ENCODE measurements around the gene LMAN2. TPM values are rescaled to one million over a fixed set of nuclear protein-coding genes. Genes with fewer than 3 reads are reported as not detected.
A peak's percentile ranks its signal among the peaks of the same experiment; 100 is the strongest.

Gene LMAN2
- polyA plus RNA-seq, 2 of the 4 experiments (the other 2 are of a cell fraction), result 123 to 210 TPM

- TF ChIP-seq EHMT2 (IDR thresholded peaks at IDR 0.05; ENCODE audit: low read depth) (no peak), CHD2 (IDR thresholded peaks at IDR 0.05; ENCODE audit: low read length, partially characterized antibody) (no peak), POLR2A (IDR thresholded peaks at IDR 0.05; ENCODE audit: low read length) (peak; percentile 60), RFX5 (IDR thresholded peaks at IDR 0.05) (no peak), CEBPB (IDR thresholded peaks at IDR 0.05) (no peak), ZNF302 (CRISPR knock-in tag; IDR thresholded peaks at IDR 0.05) (no peak), TP53 (CRISPR knock-in tag; IDR thresholded peaks at IDR 0.05) (no peak), RARB (CRISPR knock-in tag; IDR thresholded peaks at IDR 0.05) (no peak), KDM5A (IDR thresholded peaks at IDR 0.05) (peak; percentile 76; the same call in 1 of the 2 replicates), NR3C1 (IDR thresholded peaks at IDR 0.05) (no peak), HEYL (CRISPR knock-in tag; IDR thresholded peaks at IDR 0.05) (no peak), USF2 (IDR thresholded peaks at IDR 0.05) (peak; percentile 89), TFCP2L1 (CRISPR knock-in tag; IDR thresholded peaks at IDR 0.05) (0 out of 2 replicates have a peak, but pooled peaks have one; percentile 47), RAD21 (conservative IDR thresholded peaks at IDR 0.05 in 1 of 2, IDR thresholded peaks at IDR 0.05 in 1 of 2) (no peak), NPAS2 (CRISPR knock-in tag; IDR thresholded peaks at IDR 0.05; ENCODE audit: borderline replicate concordance) (no peak), KDM1A (IDR thresholded peaks at IDR 0.05; ENCODE audit: low read depth) (no peak), BHLHE40 (IDR thresholded peaks at IDR 0.05; ENCODE audit: low read depth, low read length) (no peak), HES2 (IDR thresholded peaks at IDR 0.05) (no peak), SREBF2 (IDR thresholded peaks at IDR 0.05) (no peak), POLR2AphosphoS2 (conservative IDR thresholded peaks at IDR 0.05; ENCODE audit: low read length) (no peak), FOSL2 (IDR thresholded peaks at IDR 0.05) (no peak), FOSL2 (CRISPR knock-in tag; IDR thresholded peaks at IDR 0.05) (no peak), CHD4 (IDR thresholded peaks at IDR 0.05; ENCODE audit: borderline replicate concordance) (no peak), ZC3H11A (IDR thresholded peaks at IDR 0.05) (no peak), MAFK (IDR thresholded peaks at IDR 0.05; ENCODE audit: partially characterized antibody) (no peak)
- TF ChIP-seq, protein P1, sequence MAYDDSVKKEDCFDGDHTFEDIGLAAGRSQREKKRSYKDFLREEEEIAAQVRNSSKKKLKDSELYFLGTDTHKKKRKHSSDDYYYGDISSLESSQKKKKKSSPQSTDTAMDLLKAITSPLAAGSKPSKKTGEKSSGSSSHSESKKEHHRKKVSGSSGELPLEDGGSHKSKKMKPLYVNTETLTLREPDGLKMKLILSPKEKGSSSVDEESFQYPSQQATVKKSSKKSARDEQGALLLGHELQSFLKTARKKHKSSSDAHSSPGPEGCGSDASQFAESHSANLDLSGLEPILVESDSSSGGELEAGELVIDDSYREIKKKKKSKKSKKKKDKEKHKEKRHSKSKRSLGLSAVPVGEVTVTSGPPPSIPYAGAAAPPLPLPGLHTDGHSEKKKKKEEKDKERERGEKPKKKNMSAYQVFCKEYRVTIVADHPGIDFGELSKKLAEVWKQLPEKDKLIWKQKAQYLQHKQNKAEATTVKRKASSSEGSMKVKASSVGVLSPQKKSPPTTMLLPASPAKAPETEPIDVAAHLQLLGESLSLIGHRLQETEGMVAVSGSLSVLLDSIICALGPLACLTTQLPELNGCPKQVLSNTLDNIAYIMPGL (CRISPR knock-in tag; IDR thresholded peaks at IDR 0.05; ENCODE audit: borderline replicate concordance), result no peak
- TF ChIP-seq, protein P2, sequence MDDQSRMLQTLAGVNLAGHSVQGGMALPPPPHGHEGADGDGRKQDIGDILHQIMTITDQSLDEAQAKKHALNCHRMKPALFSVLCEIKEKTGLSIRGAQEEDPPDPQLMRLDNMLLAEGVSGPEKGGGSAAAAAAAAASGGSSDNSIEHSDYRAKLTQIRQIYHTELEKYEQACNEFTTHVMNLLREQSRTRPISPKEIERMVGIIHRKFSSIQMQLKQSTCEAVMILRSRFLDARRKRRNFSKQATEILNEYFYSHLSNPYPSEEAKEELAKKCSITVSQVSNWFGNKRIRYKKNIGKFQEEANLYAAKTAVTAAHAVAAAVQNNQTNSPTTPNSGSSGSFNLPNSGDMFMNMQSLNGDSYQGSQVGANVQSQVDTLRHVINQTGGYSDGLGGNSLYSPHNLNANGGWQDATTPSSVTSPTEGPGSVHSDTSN (IDR thresholded peaks at IDR 0.05), result no peak
Observed at GRCh38 chr5:177303121-177303924, 48.1 kb downstream of the LMAN2 start, which contains the start of the genes PRELID1 and RAB24 (continued).
